Chondrocyte (in vitro differentiated cells): ENCODE data around the gene KCNQ4. TPM values are rescaled to one million over a fixed set of nuclear protein-coding genes. Genes with fewer than 3 reads are reported as not detected.

ENCODE experiments used
- DNase-seq: peaks from one replicate; pipeline ENCODE4 v3.0.0; 2021; ENCODE audit warnings: mixed read lengths, low spot score
- H3K27ac Mint-ChIP-seq: one replicate; pipeline ENCODE4 v1.8.0; 2021; ENCODE audit warnings: mild to moderate bottlenecking, moderate library complexity, mixed read lengths; ENCODE audit not compliant: unreplicated experiment
- H3K27me3 Mint-ChIP-seq: 2 replicates; pipeline ENCODE4 v1.8.0; 2021; ENCODE audit warnings: low read depth, mixed read lengths
- H3K36me3 Mint-ChIP-seq: 2 replicates; pipeline ENCODE4 v1.8.0; 2021; ENCODE audit warnings: low read depth, mixed read lengths
- H3K4me1 Mint-ChIP-seq: 2 replicates; pipeline ENCODE4 v1.8.0; 2021; ENCODE audit warnings: low read depth, mild to moderate bottlenecking, mixed read lengths
- H3K4me3 Mint-ChIP-seq: one replicate; pipeline ENCODE4 v1.8.0; 2021; ENCODE audit warnings: mild to moderate bottlenecking, moderate library complexity, mixed read lengths; ENCODE audit not compliant: unreplicated experiment
- H3K9me3 Mint-ChIP-seq: 2 replicates; pipeline ENCODE4 v1.8.0; 2021; ENCODE audit warnings: low read depth, mixed read lengths
- CTCF ChIP-seq: fragments of 200-600 bp; sonication (generic); IDR thresholded peaks from 2 replicates; pipeline ENCODE4 v1.5.0; 2021; ENCODE audit warnings: antibody characterized with exemption, mild to moderate bottlenecking, moderate library complexity
- total RNA-seq: library from RNA; stranded (reverse); gene quantifications from 3 replicates; pipeline ENCODE4 v1.2.1, GENCODE V29; 2021

KCNQ4 gene
- total RNA-seq, 1 donor from 2014 or later = 3.4 TPM

GRCh38 chr1:40872276-40872675, 88.7 kb downstream of the KCNQ4 start:
- H3K9me3 Mint-ChIP-seq = peaks cover 13% of the 10 kb centered on the region
- H3K4me3 Mint-ChIP-seq = no peak overlapping the region
- no peak for TF ChIP-seq CTCF
- H3K27me3 Mint-ChIP-seq = no peaks in the 10 kb centered on the region
- DNase-seq = no peak
- peaks cover 42% of the 10 kb centered on the region for H3K4me1 Mint-ChIP-seq
- no peak overlapping the region for H3K27ac Mint-ChIP-seq
- no peaks in the 10 kb centered on the region for H3K36me3 Mint-ChIP-seq

GRCh38 chr1:40873863-40874472, 90.4 kb downstream of the KCNQ4 start:
- no peak for TF ChIP-seq CTCF
- H3K9me3 Mint-ChIP-seq = peaks cover 13% of the 10 kb centered on the region
- no peak overlapping the region for H3K4me3 Mint-ChIP-seq
- no peak for DNase-seq
- H3K36me3 Mint-ChIP-seq = no peaks in the 10 kb centered on the region
- peaks cover 56% of the 10 kb centered on the region for H3K4me1 Mint-ChIP-seq
- H3K27me3 Mint-ChIP-seq = no peaks in the 10 kb centered on the region
- H3K27ac Mint-ChIP-seq = no peak overlapping the region

GRCh38 chr1:40876436-40876761, 92.8 kb downstream of the KCNQ4 start:
- Mint-ChIP-seq H3K4me1 (peaks cover 67% of the 10 kb centered on the region), H3K4me3 (no peak overlapping the region), H3K36me3 (no peaks in the 10 kb centered on the region), H3K9me3 (peaks cover 3% of the 10 kb centered on the region), H3K27ac (peak overlapping the region; percentile 91), H3K27me3 (no peaks in the 10 kb centered on the region)
- TF ChIP-seq CTCF = no peak
- DNase-seq = no peak

- Mint-ChIP-seq H3K4me1 (peaks cover 67% of the 10 kb centered on the region), H3K27ac (peak overlapping the region; percentile 98), H3K4me3 (no peak overlapping the region), H3K36me3 (no peaks in the 10 kb centered on the region), H3K27me3 (no peaks in the 10 kb centered on the region), H3K9me3 (peaks cover 3% of the 10 kb centered on the region)
- no peak for DNase-seq
- no peak for TF ChIP-seq CTCF
These were observed 93.3 kb downstream of the KCNQ4 start for GRCh38 chr1:40876891-40877290.

DNA sequence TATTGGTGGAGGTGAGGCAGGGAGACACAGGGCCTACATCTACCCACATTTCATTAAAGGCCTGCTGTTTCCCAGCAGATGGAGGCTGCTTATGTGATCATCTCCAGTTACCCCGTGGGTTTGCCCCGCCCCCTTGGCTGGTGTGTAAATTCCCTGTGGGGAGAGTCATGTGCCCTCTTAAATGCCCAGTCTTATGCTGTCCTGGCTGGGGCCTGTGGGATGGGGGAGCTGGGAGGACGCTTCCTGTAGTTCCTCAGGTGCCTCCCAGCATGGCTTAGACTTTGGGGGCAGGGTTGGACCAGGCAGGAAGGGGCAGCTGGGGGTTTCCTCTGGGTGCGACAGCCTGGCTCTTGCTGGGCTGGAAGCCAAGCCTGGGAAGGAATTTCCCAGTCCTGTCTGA, 94.1 kb downstream of the KCNQ4 start:
- Mint-ChIP-seq H3K9me3 (peaks cover 3% of the 10 kb centered on the region), H3K4me1 (peaks cover 60% of the 10 kb centered on the region), H3K36me3 (no peaks in the 10 kb centered on the region), H3K4me3 (no peak overlapping the region), H3K27me3 (no peaks in the 10 kb centered on the region), H3K27ac (peak overlapping the region; percentile 98)
- no peak for DNase-seq
- no peak for TF ChIP-seq CTCF
